WTC11 (cell line): ENCODE results near the gene SLC25A30. TPM values are rescaled to one million over a fixed set of nuclear protein-coding genes. Genes with fewer than 3 reads are reported as not detected.

Source experiments
- ATAC-seq: fragments of 200-7000 bp; cut with Tn5 transposase; 2 replicates; pipeline ENCODE4 v1.10.0; 2021; ENCODE audit warnings: mild to moderate bottlenecking, moderate library complexity
- CTCF ChIA-PET: fragments of 300-600 bp; sonication (Branson Sonifier 250); formaldehyde crosslinking; loops from one replicate; lab custom pipeline; 2021; ENCODE audit warnings: antibody characterized with exemption; lab: Charles Lee
- POLR2A ChIA-PET: fragments of 350-600 bp; sonication (Branson Sonifier 250); formaldehyde crosslinking; loops from one replicate; lab custom pipeline; 2021; ENCODE audit warnings: antibody characterized with exemption; lab: Charles Lee
- DNase-seq: peaks from one replicate; pipeline ENCODE4 v3.0.0; 2021; ENCODE audit warnings: low spot score
- H3K27ac Mint-ChIP-seq: 2 replicates; pipeline ENCODE4 v1.8.0; 2021; ENCODE audit warnings: mixed read lengths
- H3K27me3 Mint-ChIP-seq: 2 replicates; pipeline ENCODE4 v1.8.0; 2021; ENCODE audit warnings: low read depth, mild to moderate bottlenecking, moderate library complexity, mixed read lengths
- H3K36me3 Mint-ChIP-seq: 2 replicates; pipeline ENCODE4 v1.8.0; 2021; ENCODE audit warnings: mixed read lengths
- H3K4me1 Mint-ChIP-seq: 2 replicates; pipeline ENCODE4 v1.8.0; 2022; ENCODE audit warnings: mixed read lengths
- H3K4me3 Mint-ChIP-seq: 2 replicates; pipeline ENCODE4 v1.8.0; 2021; ENCODE audit warnings: mild to moderate bottlenecking, moderate library complexity, mixed read lengths
- H3K9me3 Mint-ChIP-seq: 2 replicates; pipeline ENCODE4 v1.8.0; 2021; ENCODE audit warnings: mixed read lengths
- ARID4B ChIP-seq: sonication (generic); formaldehyde crosslinking; IDR thresholded peaks from 2 replicates; pipeline ENCODE4 v1.8.0; 2023; ENCODE audit warnings: missing genetic modification reagents, mild to moderate bottlenecking, borderline replicate concordance
- ATF1 ChIP-seq: sonication (generic); formaldehyde crosslinking; IDR thresholded peaks from 2 replicates; pipeline ENCODE4 v1.8.1; 2023; ENCODE audit warnings: mild to moderate bottlenecking, moderate library complexity, missing genetic modification reagents
- CBFB ChIP-seq: sonication (generic); formaldehyde crosslinking; IDR thresholded peaks from 2 replicates; pipeline ENCODE4 v1.8.1; 2022; ENCODE audit warnings: mild to moderate bottlenecking, low read depth, missing genetic modification reagents
- CREM ChIP-seq: sonication (generic); formaldehyde crosslinking; IDR thresholded peaks from 2 replicates; pipeline ENCODE4 v1.8.1; 2022; ENCODE audit warnings: mild to moderate bottlenecking, missing genetic modification reagents, moderate library complexity
- ELF4 ChIP-seq: sonication (generic); formaldehyde crosslinking; IDR thresholded peaks from 2 replicates; pipeline ENCODE4 v1.8.1; 2022; ENCODE audit warnings: low read depth, mild to moderate bottlenecking, moderate library complexity, missing genetic modification reagents
- ESRRA ChIP-seq: sonication (generic); formaldehyde crosslinking; IDR thresholded peaks from 2 replicates; pipeline ENCODE4 v1.8.1; 2022; ENCODE audit warnings: mild to moderate bottlenecking, missing genetic modification reagents, borderline replicate concordance
- FOXK1 ChIP-seq: sonication (generic); formaldehyde crosslinking; IDR thresholded peaks from 2 replicates; pipeline ENCODE4 v1.8.0; 2022; ENCODE audit warnings: mild to moderate bottlenecking, moderate library complexity, missing genetic modification reagents
- FOXP1 ChIP-seq: sonication (generic); formaldehyde crosslinking; IDR thresholded peaks from 2 replicates; pipeline ENCODE4 v1.8.0; 2022; ENCODE audit warnings: missing genetic modification reagents, mild to moderate bottlenecking, moderate library complexity, borderline replicate concordance
- GABPB1 ChIP-seq: sonication (generic); formaldehyde crosslinking; IDR thresholded peaks from 2 replicates; pipeline ENCODE4 v1.8.1; 2023; ENCODE audit warnings: mild to moderate bottlenecking, missing genetic modification reagents
- MAX ChIP-seq: sonication (generic); formaldehyde crosslinking; IDR thresholded peaks from 2 replicates; pipeline ENCODE4 v1.8.0; 2022; ENCODE audit warnings: mild to moderate bottlenecking, missing genetic modification reagents
- NFE2L1 ChIP-seq: sonication (generic); formaldehyde crosslinking; IDR thresholded peaks from 2 replicates; pipeline ENCODE4 v1.8.1; 2023; ENCODE audit warnings: missing genetic modification reagents
- NR2C2 ChIP-seq: sonication (generic); formaldehyde crosslinking; IDR thresholded peaks from 2 replicates; pipeline ENCODE4 v1.8.0; 2022; ENCODE audit warnings: mild to moderate bottlenecking, missing genetic modification reagents
- OVOL2 ChIP-seq: fragments of 250-450 bp; sonication (Bioruptor Pico); IDR thresholded peaks from 2 replicates; pipeline ENCODE4 v1.9.0; 2021; ENCODE audit warnings: mild to moderate bottlenecking, borderline replicate concordance
- RORB ChIP-seq: fragments of 250-450 bp; sonication (Bioruptor Pico); IDR thresholded peaks from 2 replicates; pipeline ENCODE4 v1.9.0; 2021; ENCODE audit warnings: mild to moderate bottlenecking
- SOX15 ChIP-seq: fragments of 250-450 bp; sonication (Bioruptor Pico); IDR thresholded peaks from 2 replicates; pipeline ENCODE4 v1.9.0; 2021; ENCODE audit warnings: mild to moderate bottlenecking
- SP1 ChIP-seq: sonication (generic); formaldehyde crosslinking; conservative IDR thresholded peaks from 2 replicates; pipeline ENCODE4 v1.8.1; 2022; ENCODE audit warnings: missing genetic modification reagents
- TEAD1 ChIP-seq: sonication (generic); formaldehyde crosslinking; IDR thresholded peaks from 2 replicates; pipeline ENCODE4 v1.8.0; 2022; ENCODE audit warnings: mild to moderate bottlenecking, missing genetic modification reagents
- TP53 ChIP-seq: sonication (generic); formaldehyde crosslinking; IDR thresholded peaks from 2 replicates; pipeline ENCODE4 v1.8.1; 2023; ENCODE audit warnings: mild to moderate bottlenecking, missing genetic modification reagents
- ZNF138 ChIP-seq: sonication (generic); formaldehyde crosslinking; conservative IDR thresholded peaks from 2 replicates; pipeline ENCODE4 v1.8.1; 2022; ENCODE audit warnings: mild to moderate bottlenecking, moderate library complexity, missing genetic modification reagents
- ZNF232 ChIP-seq: sonication (generic); formaldehyde crosslinking; IDR thresholded peaks from 2 replicates; pipeline ENCODE4 v1.8.0; 2022; ENCODE audit warnings: mild to moderate bottlenecking, missing genetic modification reagents
- ZNF396 ChIP-seq: fragments of 250-450 bp; sonication (Bioruptor Pico); IDR thresholded peaks from 2 replicates; pipeline ENCODE4 v1.8.0; 2021; ENCODE audit warnings: mild to moderate bottlenecking, moderate library complexity, borderline replicate concordance
- total RNA-seq: library from RNA; stranded (reverse); gene quantifications from 3 replicates; pipeline ENCODE4 v1.2.3, GENCODE V29; 2021
- TF ChIP-seq, protein P1 (sequence below): fragments of 200-600 bp; IDR thresholded peaks from 2 replicates; pipeline ENCODE4 v1.8.0; 2022; ENCODE audit warnings: antibody characterized with exemption
- TF ChIP-seq, protein P2 (sequence below): sonication (generic); formaldehyde crosslinking; IDR thresholded peaks from 2 replicates; pipeline ENCODE4 v1.8.1; 2023; ENCODE audit warnings: mild to moderate bottlenecking, moderate library complexity, missing genetic modification reagents
- TF ChIP-seq, protein P3 (sequence below): sonication (generic); formaldehyde crosslinking; IDR thresholded peaks from 2 replicates; pipeline ENCODE4 v1.8.1; 2022; ENCODE audit warnings: missing genetic modification reagents, borderline replicate concordance
- TF ChIP-seq, protein P4 (sequence below): sonication (generic); formaldehyde crosslinking; IDR thresholded peaks from 2 replicates; pipeline ENCODE4 v1.8.1; 2023; ENCODE audit warnings: mild to moderate bottlenecking, missing genetic modification reagents

SLC25A30 gene
- total RNA-seq, 1 experiment from 2014 or later: 8.2 TPM

DNA sequence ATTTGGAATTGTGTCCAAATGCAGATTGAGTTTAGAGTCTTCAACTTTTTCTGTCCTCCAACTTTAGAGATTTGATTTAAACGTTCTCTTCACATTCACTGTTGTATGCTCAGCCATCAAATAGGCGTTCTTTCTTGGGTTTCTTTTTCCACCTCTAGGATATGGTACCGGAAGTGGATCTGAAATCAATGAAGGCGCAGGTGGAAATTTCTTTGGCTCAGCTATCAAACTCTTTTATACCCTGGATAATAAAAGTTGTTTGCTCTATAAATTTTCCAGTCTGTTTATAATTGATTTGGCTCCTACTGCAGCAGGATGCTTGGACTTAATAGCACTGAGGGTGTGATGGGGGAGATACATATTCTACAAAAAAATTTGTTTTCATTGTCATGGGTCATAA, 48.2 kb upstream of the SLC25A30 start (continued):
- TF ChIP-seq ZNF396 (no peak), SOX15 (CRISPR knock-in tag) (no peak)
- TF ChIP-seq, all 79 proteins: peak for 0

DNA sequence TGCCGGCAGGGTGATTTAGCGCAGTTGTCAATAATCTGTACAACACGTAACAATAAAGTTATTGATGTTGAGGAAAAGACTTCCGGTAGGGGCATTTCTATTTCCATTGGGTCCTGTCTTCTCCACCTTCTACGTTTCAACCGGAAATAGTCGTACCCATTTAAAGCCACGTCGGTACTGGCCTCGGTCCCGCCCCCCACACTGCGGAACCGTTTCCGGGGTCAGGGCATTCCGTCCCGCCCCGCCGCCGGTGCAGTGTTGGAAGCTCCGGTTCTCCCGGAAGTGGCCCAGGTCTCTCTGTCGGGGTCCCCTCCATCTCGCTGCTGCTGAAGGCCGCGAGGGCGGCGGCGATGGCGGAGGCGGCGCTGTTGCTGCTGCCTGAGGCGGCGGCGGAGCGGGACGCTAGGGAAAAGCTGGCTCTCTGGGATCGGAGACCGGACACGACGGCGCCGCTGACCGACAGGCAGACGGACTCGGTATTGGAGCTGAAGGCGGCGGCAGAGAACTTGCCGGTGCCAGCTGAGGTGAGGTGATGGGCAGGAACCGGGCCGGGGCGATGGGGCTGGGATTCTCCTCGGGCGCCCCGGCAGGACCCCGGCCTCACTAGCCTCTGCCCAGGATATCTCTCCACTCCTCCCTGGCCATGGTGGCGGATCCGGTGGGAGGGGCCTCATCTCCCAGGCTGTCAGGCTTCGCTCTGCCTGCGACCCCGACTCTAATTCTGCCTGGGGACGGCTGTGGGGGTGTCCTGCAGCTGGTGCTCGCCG, 46.7 kb upstream of the SLC25A30 start, which contains the start of gene COG3:
COG3 (plus strand) TSS at position 253 of the 767 bp plus-strand sequence; CDS start at position 351, 98 bp downstream.
- CTCF ChIA-PET: interaction anchor here (0.5 to 1.6 kb wide), 5 partner anchors 9 to 413 kb away, joined by 4 to 7 read pairs (median 5); partner anchors contain the start of gene SLC25A30
- peaks cover 3% of the 10 kb centered on the region; the same call in 1 of the 2 replicates for H3K9me3 Mint-ChIP-seq
- TF ChIP-seq ARID4B (CRISPR knock-in tag) (peak; percentile 85; the same call in 1 of the 2 replicates), MAX (CRISPR knock-in tag) (peak; percentile 43), TEAD1 (CRISPR knock-in tag) (peak; percentile 60; the same call in 1 of the 2 replicates), FOXP1 (peak; percentile 64; the same call in 1 of the 2 replicates), CREM (CRISPR knock-in tag) (peak; percentile 80), CBFB (CRISPR knock-in tag) (0 out of 2 replicates have a peak, but pooled peaks have one; percentile 81), NFE2L1 (CRISPR knock-in tag) (peak; percentile 66; the same call in 1 of the 2 replicates), ZNF232 (peak; percentile 53; the same call in 1 of the 2 replicates), GABPB1 (peak; percentile 88), SP1 (CRISPR knock-in tag) (peak; percentile 92), ZNF138 (no peak), OVOL2 (CRISPR knock-in tag) (0 out of 2 replicates have a peak, but pooled peaks have one; percentile 66), ELF4 (no peak; the same call in 1 of the 2 replicates), RORB (peak; percentile 72; the same call in 1 of the 2 replicates), TP53 (peak; percentile 38; the same call in 1 of the 2 replicates), NR2C2 (CRISPR knock-in tag) (peak; percentile 94), ATF1 (CRISPR knock-in tag) (no peak), ESRRA (CRISPR knock-in tag) (peak; percentile 77; the same call in 1 of the 2 replicates), FOXK1 (peak; percentile 40)
- TF ChIP-seq, protein P1, sequence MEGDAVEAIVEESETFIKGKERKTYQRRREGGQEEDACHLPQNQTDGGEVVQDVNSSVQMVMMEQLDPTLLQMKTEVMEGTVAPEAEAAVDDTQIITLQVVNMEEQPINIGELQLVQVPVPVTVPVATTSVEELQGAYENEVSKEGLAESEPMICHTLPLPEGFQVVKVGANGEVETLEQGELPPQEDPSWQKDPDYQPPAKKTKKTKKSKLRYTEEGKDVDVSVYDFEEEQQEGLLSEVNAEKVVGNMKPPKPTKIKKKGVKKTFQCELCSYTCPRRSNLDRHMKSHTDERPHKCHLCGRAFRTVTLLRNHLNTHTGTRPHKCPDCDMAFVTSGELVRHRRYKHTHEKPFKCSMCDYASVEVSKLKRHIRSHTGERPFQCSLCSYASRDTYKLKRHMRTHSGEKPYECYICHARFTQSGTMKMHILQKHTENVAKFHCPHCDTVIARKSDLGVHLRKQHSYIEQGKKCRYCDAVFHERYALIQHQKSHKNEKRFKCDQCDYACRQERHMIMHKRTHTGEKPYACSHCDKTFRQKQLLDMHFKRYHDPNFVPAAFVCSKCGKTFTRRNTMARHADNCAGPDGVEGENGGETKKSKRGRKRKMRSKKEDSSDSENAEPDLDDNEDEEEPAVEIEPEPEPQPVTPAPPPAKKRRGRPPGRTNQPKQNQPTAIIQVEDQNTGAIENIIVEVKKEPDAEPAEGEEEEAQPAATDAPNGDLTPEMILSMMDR: no peak
- TF ChIP-seq, protein P2, sequence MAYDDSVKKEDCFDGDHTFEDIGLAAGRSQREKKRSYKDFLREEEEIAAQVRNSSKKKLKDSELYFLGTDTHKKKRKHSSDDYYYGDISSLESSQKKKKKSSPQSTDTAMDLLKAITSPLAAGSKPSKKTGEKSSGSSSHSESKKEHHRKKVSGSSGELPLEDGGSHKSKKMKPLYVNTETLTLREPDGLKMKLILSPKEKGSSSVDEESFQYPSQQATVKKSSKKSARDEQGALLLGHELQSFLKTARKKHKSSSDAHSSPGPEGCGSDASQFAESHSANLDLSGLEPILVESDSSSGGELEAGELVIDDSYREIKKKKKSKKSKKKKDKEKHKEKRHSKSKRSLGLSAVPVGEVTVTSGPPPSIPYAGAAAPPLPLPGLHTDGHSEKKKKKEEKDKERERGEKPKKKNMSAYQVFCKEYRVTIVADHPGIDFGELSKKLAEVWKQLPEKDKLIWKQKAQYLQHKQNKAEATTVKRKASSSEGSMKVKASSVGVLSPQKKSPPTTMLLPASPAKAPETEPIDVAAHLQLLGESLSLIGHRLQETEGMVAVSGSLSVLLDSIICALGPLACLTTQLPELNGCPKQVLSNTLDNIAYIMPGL: peak; percentile 80; the same call in 1 of the 2 replicates
- TF ChIP-seq, protein P3, sequence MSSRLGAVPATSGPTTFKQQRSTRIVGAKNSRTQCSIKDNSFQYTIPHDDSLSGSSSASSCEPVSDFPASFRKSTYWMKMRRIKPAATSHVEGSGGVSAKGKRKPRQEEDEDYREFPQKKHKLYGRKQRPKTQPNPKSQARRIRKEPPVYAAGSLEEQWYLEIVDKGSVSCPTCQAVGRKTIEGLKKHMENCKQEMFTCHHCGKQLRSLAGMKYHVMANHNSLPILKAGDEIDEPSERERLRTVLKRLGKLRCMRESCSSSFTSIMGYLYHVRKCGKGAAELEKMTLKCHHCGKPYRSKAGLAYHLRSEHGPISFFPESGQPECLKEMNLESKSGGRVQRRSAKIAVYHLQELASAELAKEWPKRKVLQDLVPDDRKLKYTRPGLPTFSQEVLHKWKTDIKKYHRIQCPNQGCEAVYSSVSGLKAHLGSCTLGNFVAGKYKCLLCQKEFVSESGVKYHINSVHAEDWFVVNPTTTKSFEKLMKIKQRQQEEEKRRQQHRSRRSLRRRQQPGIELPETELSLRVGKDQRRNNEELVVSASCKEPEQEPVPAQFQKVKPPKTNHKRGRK: no peak
- TF ChIP-seq, protein P4, sequence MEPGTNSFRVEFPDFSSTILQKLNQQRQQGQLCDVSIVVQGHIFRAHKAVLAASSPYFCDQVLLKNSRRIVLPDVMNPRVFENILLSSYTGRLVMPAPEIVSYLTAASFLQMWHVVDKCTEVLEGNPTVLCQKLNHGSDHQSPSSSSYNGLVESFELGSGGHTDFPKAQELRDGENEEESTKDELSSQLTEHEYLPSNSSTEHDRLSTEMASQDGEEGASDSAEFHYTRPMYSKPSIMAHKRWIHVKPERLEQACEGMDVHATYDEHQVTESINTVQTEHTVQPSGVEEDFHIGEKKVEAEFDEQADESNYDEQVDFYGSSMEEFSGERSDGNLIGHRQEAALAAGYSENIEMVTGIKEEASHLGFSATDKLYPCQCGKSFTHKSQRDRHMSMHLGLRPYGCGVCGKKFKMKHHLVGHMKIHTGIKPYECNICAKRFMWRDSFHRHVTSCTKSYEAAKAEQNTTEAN (CRISPR knock-in tag): no peak; the same call in 1 of the 2 replicates

More for the DNA sequence above, 46.7 kb upstream of the SLC25A30 start, which contains the start of gene COG3:
- DNase-seq (peak; percentile 92), ATAC-seq (peak; percentile 94)
- H3K27me3 Mint-ChIP-seq: peaks cover 20% of the 10 kb centered on the region
- H3K36me3 Mint-ChIP-seq: no peaks in the 10 kb centered on the region
- POLR2A ChIA-PET: interaction anchor here (1.8 kb wide), 1 partner anchor 46 kb away, joined by 5 read pairs; the partner anchor contains the start of gene SLC25A30
- H3K27ac Mint-ChIP-seq: peak within 1 kb of the TSS; percentile 97
- H3K4me3 Mint-ChIP-seq: peak within 1 kb of the TSS; percentile 90
- peaks cover 30% of the 10 kb centered on the region for H3K4me1 Mint-ChIP-seq
